AG09319 (cell line): ENCODE results near the gene TPGS1.

Experiments used
- DNase-seq: peaks from one replicate; pipeline ENCODE4 v3.0.0-alpha.2; 2010; ENCODE audit warnings: low read depth; ENCODE audit errors: extremely low read depth
- CTCF ChIP-seq: IDR thresholded peaks from 2 replicates; pipeline ENCODE4 v1.5.1; 2011; ENCODE audit warnings: low read depth, mild to moderate bottlenecking, inconsistent platforms, low read length, moderate library complexity

The TPGS1 gene

GRCh38 chr19:497869-498510, 9.3 kb upstream of the TPGS1 start:
- DNase-seq = no peak
- TF ChIP-seq CTCF = no peak

- DNase-seq = no peak
- no peak for TF ChIP-seq CTCF
Measured at GRCh38 chr19:498511-498891, 8.8 kb upstream of the TPGS1 start.

GRCh38 chr19:498977-499623, 8.2 kb upstream of the TPGS1 start:
- no peak for TF ChIP-seq CTCF
- no peak for DNase-seq

GRCh38 chr19:501646-502045, 5.7 kb upstream of the TPGS1 start:
- DNase-seq = no peak
- no peak for TF ChIP-seq CTCF

GRCh38 chr19:504616-505015, 2.7 kb upstream of the TPGS1 start:
- DNase-seq = no peak
- no peak for TF ChIP-seq CTCF

- TF ChIP-seq CTCF = peak; percentile 98
- DNase-seq = peak; percentile 80
Measured at GRCh38 chr19:506404-507285, 652 bp upstream of the TPGS1 start.
